BJ (cell line): ENCODE measurements around the gene SLC4A2. TPM values are rescaled to one million over a fixed set of nuclear protein-coding genes. Genes with fewer than 3 reads are reported as not detected.

ENCODE experiments used
- CTCF ChIA-PET: fragments of 350-600 bp; formaldehyde crosslinking; extraction: SDS; loops from one replicate; lab custom pipeline; 2021; ENCODE audit warnings: antibody characterized with exemption, inconsistent platforms; lab: Yijun Ruan, JAX
- POLR2A ChIA-PET: fragments of 300-600 bp; sonication (Branson Sonifier 250); formaldehyde crosslinking; extraction: SDS; loops from one replicate; lab custom pipeline; 2021; ENCODE audit warnings: antibody characterized with exemption; lab: Charles Lee
- DNase-seq: peaks from one replicate; pipeline ENCODE4 v3.0.0-alpha.2; 2011; ENCODE audit warnings: low read depth
- H3K27me3 ChIP-seq: 2 replicates; pipeline ENCODE4 v1.6.0; 2011; ENCODE audit warnings: low read length; ENCODE audit not compliant: control insufficient read depth, insufficient read depth
- H3K36me3 ChIP-seq: 2 replicates; pipeline ENCODE4 v1.5.1; 2011; ENCODE audit warnings: low read length; ENCODE audit not compliant: control insufficient read depth, insufficient read depth
- H3K4me3 ChIP-seq: 2 replicates; pipeline ENCODE4 v1.5.1; 2011; ENCODE audit warnings: low read depth, mild to moderate bottlenecking, control low read depth, low read length
- polyA plus RNA-seq: library from polyadenylated mRNA; depleted of rRNA; stranded (reverse); fragments of >200 nt; gene quantifications from 2 replicates; pipeline ENCODE4 v1.2.3, GENCODE V29; 2011
- TF ChIP-seq, protein P1 (sequence below): IDR thresholded peaks from 2 replicates; pipeline ENCODE4 v1.5.1; 2011; ENCODE audit warnings: low read depth, mild to moderate bottlenecking, control low read depth, inconsistent platforms, low read length, moderate library complexity; ENCODE audit not compliant: insufficient read depth

The SLC4A2 gene
- polyA plus RNA-seq, 1 experiment = 86.1 TPM

DNA sequence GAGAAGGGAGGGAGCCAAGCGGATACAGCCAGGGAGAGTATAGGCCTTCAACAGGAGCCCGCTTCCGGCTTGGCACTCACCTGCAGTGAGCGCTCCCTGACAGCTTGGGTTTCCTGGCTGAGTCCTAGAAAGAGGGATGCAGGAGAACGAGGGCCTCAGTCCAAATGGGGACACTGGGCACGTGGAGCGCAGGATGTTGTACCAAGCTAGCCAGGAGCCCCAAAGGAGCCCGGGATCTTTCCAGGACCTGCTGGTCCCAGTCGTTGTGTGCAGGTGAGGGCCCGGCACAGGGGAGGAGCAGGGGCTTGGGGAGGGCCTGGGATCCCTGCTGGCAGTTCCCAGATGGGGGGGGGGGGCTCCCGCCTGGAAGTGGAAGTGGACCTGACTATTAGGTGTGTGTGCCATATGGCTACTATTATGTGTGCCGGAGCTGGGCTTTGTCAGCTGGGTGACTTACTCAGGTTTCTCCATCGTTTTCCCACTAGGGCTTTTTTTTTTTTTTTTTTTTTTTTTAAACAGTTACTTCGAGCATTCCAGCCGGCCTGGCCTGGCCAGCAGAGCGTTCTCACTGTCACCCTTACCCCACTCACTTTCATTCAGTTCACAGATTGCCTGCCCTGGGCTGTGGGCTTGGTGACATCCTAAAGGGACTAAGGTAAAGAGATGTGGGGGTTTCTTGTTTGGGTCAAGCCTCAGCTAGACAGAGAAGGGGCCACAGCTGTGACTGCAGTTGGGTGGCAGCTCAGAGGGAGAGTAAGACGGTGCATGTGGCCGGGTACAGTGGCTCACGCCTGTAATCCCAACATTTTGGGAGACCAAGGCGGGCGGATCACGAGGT, 30.7 kb downstream of the SLC4A2 start:
- no peak for DNase-seq
- Histone ChIP-seq H3K27me3 (no peaks in the 10 kb centered on the region), H3K36me3 (peaks cover 2% of the 10 kb centered on the region; the same call in 1 of the 2 replicates), H3K4me3 (no peak overlapping the region; the same call in 1 of the 2 replicates)
- TF ChIP-seq, protein P1, sequence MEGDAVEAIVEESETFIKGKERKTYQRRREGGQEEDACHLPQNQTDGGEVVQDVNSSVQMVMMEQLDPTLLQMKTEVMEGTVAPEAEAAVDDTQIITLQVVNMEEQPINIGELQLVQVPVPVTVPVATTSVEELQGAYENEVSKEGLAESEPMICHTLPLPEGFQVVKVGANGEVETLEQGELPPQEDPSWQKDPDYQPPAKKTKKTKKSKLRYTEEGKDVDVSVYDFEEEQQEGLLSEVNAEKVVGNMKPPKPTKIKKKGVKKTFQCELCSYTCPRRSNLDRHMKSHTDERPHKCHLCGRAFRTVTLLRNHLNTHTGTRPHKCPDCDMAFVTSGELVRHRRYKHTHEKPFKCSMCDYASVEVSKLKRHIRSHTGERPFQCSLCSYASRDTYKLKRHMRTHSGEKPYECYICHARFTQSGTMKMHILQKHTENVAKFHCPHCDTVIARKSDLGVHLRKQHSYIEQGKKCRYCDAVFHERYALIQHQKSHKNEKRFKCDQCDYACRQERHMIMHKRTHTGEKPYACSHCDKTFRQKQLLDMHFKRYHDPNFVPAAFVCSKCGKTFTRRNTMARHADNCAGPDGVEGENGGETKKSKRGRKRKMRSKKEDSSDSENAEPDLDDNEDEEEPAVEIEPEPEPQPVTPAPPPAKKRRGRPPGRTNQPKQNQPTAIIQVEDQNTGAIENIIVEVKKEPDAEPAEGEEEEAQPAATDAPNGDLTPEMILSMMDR = no peak
- ChIA-PET CTCF (interaction anchor here (1.0 to 12.9 kb wide), 7 partner anchors 15 to 77 kb away, joined by 3 to 143 read pairs (median 4); no protein-coding TSS in a partner anchor), POLR2A (no interaction called here)

GRCh38 chr7:151091003-151091402, 31.6 kb downstream of the SLC4A2 start:
- CTCF ChIA-PET = interaction anchor here (1.3 to 12.9 kb wide), 5 partner anchors 9 to 78 kb away, joined by 3 to 143 read pairs (median 4); no protein-coding TSS in a partner anchor
- TF ChIP-seq, protein P1 = no peak

GRCh38 chr7:151091431-151091830, 32.0 kb downstream of the SLC4A2 start:
- no peak for DNase-seq
- Histone ChIP-seq H3K4me3 (no peak overlapping the region), H3K36me3 (peaks cover 4% of the 10 kb centered on the region; the same call in 1 of the 2 replicates), H3K27me3 (no peaks in the 10 kb centered on the region)
- TF ChIP-seq, protein P1 = peak; percentile 67
- ChIA-PET POLR2A (no interaction called here), CTCF (interaction anchor here (1.3 to 12.9 kb wide), 4 partner anchors 9 to 78 kb away, joined by 3 to 143 read pairs (median 4); no protein-coding TSS in a partner anchor)

More at GRCh38 chr7:151091003-151091402, 31.6 kb downstream of the SLC4A2 start:
- no peak overlapping the region for H3K4me3 ChIP-seq
- DNase-seq = no peak
- H3K36me3 ChIP-seq = peaks cover 2% of the 10 kb centered on the region; the same call in 1 of the 2 replicates
- POLR2A ChIA-PET = no interaction called here
- no peaks in the 10 kb centered on the region for H3K27me3 ChIP-seq

GRCh38 chr7:151091988-151092387, 32.6 kb downstream of the SLC4A2 start:
- CTCF ChIA-PET = interaction anchor here (1.3 to 12.9 kb wide), 2 partner anchors 8 to 18 kb away, joined by 3 to 143 read pairs; no protein-coding TSS in a partner anchor
- DNase-seq = no peak

More at GRCh38 chr7:151091988-151092387, 32.6 kb downstream of the SLC4A2 start:
- TF ChIP-seq, protein P1 = no peak
- Histone ChIP-seq H3K36me3 (peaks cover 4% of the 10 kb centered on the region; the same call in 1 of the 2 replicates), H3K4me3 (no peak overlapping the region), H3K27me3 (no peaks in the 10 kb centered on the region)
- POLR2A ChIA-PET = no interaction called here
